Frontal cortex (tissue), 1 donor: Measurements from ENCODE around the gene GPR37. TPM values are rescaled to one million over a fixed set of nuclear protein-coding genes. Genes with fewer than 3 reads are reported as not detected.

Source experiments
- total RNA-seq: library from RNA; depleted of rRNA; stranded (reverse); fragments of >200 nt; gene quantifications from one replicate; pipeline ENCODE4 v1.2.3, GENCODE V29; 2014

The GPR37 gene
- total RNA-seq, 1 donor from 2014 or later, result 39.1 TPM

Other genes with a start within 250 kb of the GPR37 start
- gene POT1, start 164.0 kb upstream of the GPR37 start, total RNA-seq, result 48.5 TPM